B cell (primary cell): ENCODE results near the gene GRIPAP1. TPM values are rescaled to one million over a fixed set of nuclear protein-coding genes. Genes with fewer than 3 reads are reported as not detected.
"Not testable (repeated sequence)": the region's sequence is repeated elsewhere in the genome, so short reads cannot be mapped to it uniquely, and the experiment has no call there.

Experiments used
- ATAC-seq: fragments of 200-7000 bp; cut with Tn5 transposase; one replicate; pipeline ENCODE4 v1.10.0; 2021; ENCODE audit warnings: low read depth, mild to moderate bottlenecking, moderate number of reproducible peaks, moderate library complexity
- CTCF ChIA-PET: fragments of 350-600 bp; sonication (Branson Sonifier 250); formaldehyde crosslinking; loops from one replicate; lab custom pipeline; 2021; ENCODE audit warnings: antibody characterized with exemption, inconsistent platforms; lab: Charles Lee
- POLR2A ChIA-PET: fragments of 350-600 bp; sonication (Branson Sonifier 250); formaldehyde crosslinking; loops from one replicate; lab custom pipeline; 2021; ENCODE audit warnings: antibody characterized with exemption; lab: Charles Lee
- DNase-seq: peaks from one replicate; pipeline ENCODE4 v3.0.0; 2013
- H2AFZ ChIP-seq: 2 replicates; pipeline ENCODE4 v1.6.1; 2012; ENCODE audit warnings: mild to moderate bottlenecking, low read depth, low read length; ENCODE audit not compliant: insufficient read depth, poor library complexity, severe bottlenecking
- H3K27ac ChIP-seq, 2 donors: 1 replicate in 1 of 2; 2 replicates in 1 of 2; pipeline ENCODE4 v1.5.1; 2012 to 2013; ENCODE audit warnings: low read length in 2 of 2, mild to moderate bottlenecking in 2 of 2, moderate library complexity in 1 of 2
- H3K27me3 ChIP-seq, 4 experiments: fragments of 200-600 bp in 1 of 4; sonication (generic) in 1 of 4; replicated peaks in 1 of 4; 1 replicate in 2 of 4; 2 replicates in 2 of 4; pipeline versions ENCODE4 v1.6.1 to v1.7.0; 2013 to 2016; ENCODE audit warnings: low read length in 3 of 4, mild to moderate bottlenecking in 2 of 4, mixed read lengths in 1 of 4, moderate library complexity in 1 of 4; ENCODE audit not compliant: insufficient read depth in 4 of 4, control insufficient read depth in 3 of 4; ENCODE audit errors: control extremely low read depth in 1 of 4
- H3K36me3 ChIP-seq, 2 experiments: replicated peaks in 1 of 2; 1 replicate in 1 of 2; 2 replicates in 1 of 2; pipeline versions ENCODE4 v1.6.1 to v1.7.1; 2013; ENCODE audit warnings: low read length in 1 of 2; ENCODE audit not compliant: insufficient read depth in 2 of 2, control insufficient read depth in 1 of 2; ENCODE audit errors: control extremely low read depth in 1 of 2, extremely low read depth in 1 of 2
- H3K4me1 ChIP-seq, 2 donors: fragments of 200-600 bp in 1 of 2; sonication (generic) in 1 of 2; 1 replicate in 1 of 2; 2 replicates in 1 of 2; pipeline versions ENCODE4 v1.5.1 to v1.6.1; 2013 to 2017; ENCODE audit warnings: low read length in 2 of 2; ENCODE audit not compliant: control insufficient read depth in 2 of 2, insufficient read depth in 2 of 2
- H3K4me2 ChIP-seq: replicated peaks from 2 replicates; pipeline ENCODE3; 2012; ENCODE audit warnings: mild to moderate bottlenecking, low read depth, low read length; ENCODE audit not compliant: poor library complexity, severe bottlenecking
- H3K4me3 ChIP-seq, 5 experiments: fragments of 200-600 bp in 1 of 5; sonication (generic) in 1 of 5; 1 replicate in 3 of 5; 2 replicates in 2 of 5; pipeline versions ENCODE4 v1.5.1 to v1.7.0; 2011 to 2016; ENCODE audit warnings: low read length in 4 of 5, mild to moderate bottlenecking in 4 of 5, low read depth in 2 of 5, control low read depth in 1 of 5, moderate library complexity in 1 of 5; ENCODE audit not compliant: insufficient read depth in 1 of 5; ENCODE audit errors: control extremely low read depth in 1 of 5, extremely low read depth in 1 of 5
- H3K79me2 ChIP-seq: fragments of 200-600 bp; sonication (generic); one replicate; pipeline ENCODE4 v1.6.0; 2016; ENCODE audit warnings: low read length; ENCODE audit not compliant: control insufficient read depth, insufficient read depth
- H3K9ac ChIP-seq: fragments of 200-600 bp; sonication (generic); 2 replicates; pipeline ENCODE4 v1.6.1; 2017; ENCODE audit warnings: mild to moderate bottlenecking, low read length, moderate library complexity
- H3K9me3 ChIP-seq, 3 donors: one replicate each; pipeline versions ENCODE4 v1.6.1 to v1.7.1; 2013; ENCODE audit warnings: low read length in 2 of 3; ENCODE audit not compliant: control insufficient read depth in 2 of 3, insufficient read depth in 1 of 3; ENCODE audit errors: control extremely low read depth in 1 of 3
- H4K20me1 ChIP-seq: 2 replicates; pipeline ENCODE4 v1.6.0; 2012; ENCODE audit warnings: mild to moderate bottlenecking, low read length; ENCODE audit not compliant: insufficient read depth, control insufficient read depth, poor library complexity, severe bottlenecking
- H3K27ac Mint-ChIP-seq: one replicate; pipeline ENCODE4 v1.8.0; 2021; ENCODE audit warnings: mixed read lengths
- H3K27me3 Mint-ChIP-seq: one replicate; pipeline ENCODE4 v1.8.0; 2021; ENCODE audit warnings: mixed read lengths
- H3K4me1 Mint-ChIP-seq: one replicate; pipeline ENCODE4 v1.8.0; 2021; ENCODE audit warnings: mixed read lengths
- H3K4me3 Mint-ChIP-seq: one replicate; pipeline ENCODE4 v1.8.0; 2021; ENCODE audit warnings: mixed read lengths
- H3K9me3 Mint-ChIP-seq: one replicate; pipeline ENCODE4 v1.8.0; 2022; ENCODE audit warnings: mixed read lengths; ENCODE audit not compliant: insufficient read depth
- CTCF ChIP-seq: fragments of 200-600 bp; IDR thresholded peaks from one replicate; pipeline ENCODE4 v1.8.0; 2022; ENCODE audit warnings: antibody characterized with exemption, mild to moderate bottlenecking
- EZH2 ChIP-seq: IDR thresholded peaks from 2 replicates; pipeline ENCODE4 v1.6.1; 2012; ENCODE audit warnings: borderline replicate concordance, low read depth, mild to moderate bottlenecking, moderate library complexity, low read length; ENCODE audit not compliant: insufficient read depth, poor library complexity, severe bottlenecking
- WGBS: methylation state at CpG from one replicate; pipeline ENCODE4 v1.1.5; 2013; ENCODE audit warnings: missing lambda C conversion rate; ENCODE audit not compliant: insufficient coverage; 5-methylcytosine and 5-hydroxymethylcytosine counted together
- intact Hi-C: fragments of 100-400 bp; cut with micrococcal nuclease; formaldehyde crosslinking; loops from one replicate; pipeline ENCODE4 v1.10.0; 2022
- polyA plus RNA-seq: library from polyadenylated mRNA; depleted of rRNA; stranded (reverse); fragments of >200 nt; gene quantifications from 2 replicates; pipeline ENCODE4 v1.2.3, GENCODE V29; 2012
- total RNA-seq, 2 donors: library from RNA; stranded (reverse); fragments of 120-200 nt in 1 of 2; gene quantifications; 1 replicate in 1 of 2; 2 replicates in 1 of 2; pipeline versions ENCODE4 v1.2.3 to v1.2.4, GENCODE V29; 2013 to 2022

Gene GRIPAP1
- total and polyA plus RNA-seq, 2 donors (not counting 1 experiment from before 2014, with no cell fraction given): 70.7 to 143 TPM

- Mint-ChIP-seq H3K4me1 (no peaks in the 10 kb centered on the region), H3K27ac (no peak overlapping the region), H3K4me3 (no peak overlapping the region), H3K9me3 (no peaks in the 10 kb centered on the region), H3K27me3 (no peaks in the 10 kb centered on the region)
- no peak for DNase-seq
- 100% methylated on average over 1 of the region's 10 CpGs for WGBS
- H3K9me3 ChIP-seq: no peaks in the 10 kb centered on the region
- H3K27ac ChIP-seq: no peak overlapping the region
- H3K4me1 ChIP-seq: no peaks in the 10 kb centered on the region
- H3K4me2 ChIP-seq: no peak overlapping the region
- CTCF ChIA-PET: interaction anchor here (1.7 kb wide), 1 partner anchor 9 kb away, joined by 4 read pairs; no protein-coding TSS in a partner anchor
- TF ChIP-seq CTCF (no peak), EZH2 (no peak)
- no peak overlapping the region for H2AFZ ChIP-seq
- H4K20me1 ChIP-seq: no peaks in the 10 kb centered on the region
- ATAC-seq: no peak
- no peak overlapping the region for H3K9ac ChIP-seq
- H3K27me3 ChIP-seq: no peaks in the 10 kb centered on the region
- POLR2A ChIA-PET: no interaction called here
- H3K4me3 ChIP-seq: no peak overlapping the region
- peaks cover 0 to 40% of the 10 kb centered on the region in 2 experiments for H3K36me3 ChIP-seq
- intact Hi-C loops: no loop called here
- no peaks in the 10 kb centered on the region for H3K79me2 ChIP-seq
Observed at GRCh38 chrX:48981178-48981577, 20.9 kb downstream of the GRIPAP1 start.

GRCh38 chrX:48980341-48980740 is 21.7 kb downstream of the GRIPAP1 start:
- H3K4me3 ChIP-seq, ATAC-seq, H3K4me1 Mint-ChIP-seq, H3K27ac Mint-ChIP-seq, H3K27ac ChIP-seq, H3K27me3 Mint-ChIP-seq, H3K4me3 Mint-ChIP-seq, POLR2A ChIA-PET, H3K4me2 ChIP-seq, H3K9me3 ChIP-seq, H3K27me3 ChIP-seq, H2AFZ ChIP-seq, H4K20me1 ChIP-seq, intact Hi-C loops, H3K79me2 ChIP-seq, DNase-seq, H3K4me1 ChIP-seq, H3K9ac ChIP-seq, H3K9me3 Mint-ChIP-seq: not testable (repeated sequence)
- CTCF ChIA-PET: interaction anchor here (1.7 kb wide), 1 partner anchor 8 kb away, joined by 4 read pairs; no protein-coding TSS in a partner anchor
- peaks cover 0 to 44% of the 10 kb centered on the region in 2 experiments for H3K36me3 ChIP-seq
- WGBS: no CpG with 5 or more reads among the region's 10 CpGs
